T-helper 2 cell treated with Interferon-gamma antibody and Interleukin-4, amounts not matched to agents 100 ng/mL and 5 ng/mL, for 36 hours (primary cell): ENCODE data around the gene METAP2. TPM values are rescaled to one million over a fixed set of nuclear protein-coding genes. Genes with fewer than 3 reads are reported as not detected.

ENCODE experiments used
- intact Hi-C: fragments of 100-400 bp; cut with micrococcal nuclease; formaldehyde crosslinking; loops from one replicate; pipeline ENCODE4 v1.15.1; 2023
- total RNA-seq: library from RNA; stranded (reverse); gene quantifications from 2 replicates; pipeline ENCODE4 v1.2.3, GENCODE V29; 2022

Gene METAP2
- total RNA-seq, 1 donor from 2014 or later, result 84.9 TPM

DNA sequence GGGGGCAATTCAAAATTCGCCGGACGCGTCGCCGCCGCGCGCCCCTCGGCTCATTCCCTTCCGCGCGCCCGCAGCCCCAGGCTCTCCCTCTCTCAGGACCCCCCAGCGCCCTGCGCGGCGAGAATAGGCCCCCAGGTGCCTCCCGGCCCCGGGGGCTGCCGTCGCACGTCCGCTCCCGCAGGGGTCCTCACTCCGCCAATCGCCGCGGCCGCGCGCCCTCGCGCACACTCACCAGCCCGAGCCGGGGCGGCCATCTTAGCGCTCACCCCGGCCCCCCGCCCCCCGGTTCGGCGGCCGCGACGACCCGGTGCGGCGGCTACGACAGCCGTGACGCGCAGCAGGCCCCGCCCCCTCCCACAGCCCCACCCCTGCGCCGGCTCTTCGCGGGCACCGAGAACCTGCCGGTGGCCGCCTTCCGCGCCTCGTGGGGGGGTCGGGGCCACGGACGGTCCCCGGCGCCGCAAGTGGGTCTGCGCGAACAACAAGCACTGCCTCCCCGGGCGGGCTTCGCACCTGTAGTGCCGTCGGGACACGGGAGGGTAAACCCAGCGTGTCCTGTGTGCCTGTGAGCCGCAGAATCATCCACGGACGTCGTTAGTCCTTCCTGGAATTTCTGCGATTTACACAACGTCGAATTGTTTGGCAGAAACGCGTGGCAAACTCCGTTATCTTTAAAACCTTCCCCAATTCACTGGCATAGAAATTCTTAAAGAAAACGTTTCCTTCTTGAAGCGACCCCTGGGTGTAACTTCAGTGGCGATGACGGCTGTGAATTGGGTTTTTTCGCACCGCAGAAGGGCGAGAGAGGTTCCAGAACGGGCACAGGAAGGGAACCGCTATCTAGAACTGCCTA is 74.8 kb downstream of the METAP2 start:
- intact Hi-C loops, result loop anchor here (1.0 to 5.0 kb wide), 3 partner anchors 309 to 852 kb away; partner anchors contain the start of genes CDK17, FGD6, SNRPF and VEZT

DNA sequence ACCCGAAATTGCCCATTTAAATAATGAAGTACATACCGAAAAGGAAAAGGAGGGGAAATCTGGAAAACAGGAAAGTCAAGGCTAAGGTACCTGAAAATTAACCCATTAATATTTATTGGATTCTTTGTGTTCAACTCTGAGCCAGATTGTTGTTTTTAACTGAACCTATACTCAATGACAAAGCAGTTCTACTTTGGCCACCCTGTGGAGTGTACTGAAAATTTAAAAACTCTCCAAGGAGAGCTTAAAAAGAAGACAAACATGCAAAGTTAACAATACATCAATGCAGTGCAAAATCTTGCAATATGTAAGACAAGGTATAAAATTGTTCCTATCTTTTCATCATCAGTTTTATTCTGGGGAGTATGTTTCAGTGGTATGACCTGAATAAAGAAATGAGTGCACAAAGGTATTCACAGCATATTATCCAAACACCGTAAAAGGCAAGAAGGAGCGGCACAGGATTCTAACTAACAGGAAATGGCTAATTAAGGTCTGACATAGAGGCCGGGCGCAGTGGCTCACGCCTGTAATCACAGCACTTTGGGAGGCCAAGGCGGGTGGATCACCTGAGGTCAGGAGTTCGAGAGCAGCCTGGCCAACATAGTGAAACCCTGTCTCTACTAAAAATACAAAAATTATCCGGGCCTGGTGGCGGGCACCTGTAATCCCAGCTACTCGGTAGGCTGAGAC is 75.6 kb downstream of the METAP2 start:
- intact Hi-C loops, result loop anchor here (2.0 to 5.0 kb wide), 3 partner anchors 243 to 851 kb away; partner anchors contain the start of genes CDK17, NTN4 and SNRPF

DNA sequence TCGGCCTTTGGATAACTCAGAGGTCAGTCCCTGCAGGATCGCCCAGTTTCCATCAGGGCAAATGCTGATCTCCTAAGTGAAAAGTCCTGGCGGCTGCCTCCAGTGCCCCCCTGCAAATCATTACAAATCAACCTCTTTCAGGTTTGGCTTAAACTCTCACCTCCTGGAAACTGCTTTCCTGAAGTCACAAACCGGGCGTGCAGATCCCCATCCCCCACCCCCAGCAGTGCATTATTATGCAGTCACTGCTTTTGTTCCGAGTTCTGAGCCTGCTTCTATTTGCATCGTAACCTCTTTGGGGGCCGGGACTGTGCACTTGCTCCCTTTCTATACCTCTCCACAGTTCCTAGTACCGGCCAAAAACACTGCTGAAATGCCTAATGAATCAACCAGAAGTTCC is 77.4 kb downstream of the METAP2 start, which contains the start of gene USP44:
Gene USP44, minus strand, starts transcription at position 172 of the 400 bp plus-strand sequence. CDS start 17,220 bp downstream, outside the sequence.
- intact Hi-C loops, result loop anchor here (5.0 kb wide), 1 partner anchor 241 kb away; the partner anchor contains the start of gene NTN4

DNA sequence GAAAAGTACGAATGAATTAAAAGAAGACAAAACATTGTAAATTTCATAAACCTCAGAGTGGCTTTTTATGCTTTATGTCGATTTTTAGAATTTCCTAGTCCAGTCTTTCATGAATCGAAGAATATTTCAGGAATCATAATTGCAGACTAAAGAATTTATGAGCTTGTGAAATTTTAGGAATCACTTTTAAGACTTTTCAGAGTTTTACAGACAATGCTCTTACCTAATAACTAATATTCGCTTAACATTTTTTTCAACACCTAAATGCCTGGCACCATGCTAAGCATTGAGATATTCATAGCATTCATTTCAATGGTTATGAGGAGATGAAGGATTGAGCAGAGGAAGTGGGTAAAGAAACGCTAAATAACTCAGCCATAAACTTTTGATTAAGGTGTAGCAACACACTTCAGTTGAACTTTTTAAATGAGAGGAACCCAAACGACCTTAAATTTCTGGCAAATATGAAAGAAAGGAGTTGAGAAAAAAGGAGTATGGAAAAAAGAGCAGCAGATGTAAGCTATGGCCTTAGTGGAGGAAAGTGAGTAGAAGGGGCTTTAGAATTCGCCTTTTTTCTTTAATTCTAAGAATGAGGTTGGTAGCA is 78.1 kb downstream of the METAP2 start:
- intact Hi-C loops, result loop anchor here (5.0 kb wide), 1 partner anchor 240 kb away; the partner anchor contains the start of gene NTN4

DNA sequence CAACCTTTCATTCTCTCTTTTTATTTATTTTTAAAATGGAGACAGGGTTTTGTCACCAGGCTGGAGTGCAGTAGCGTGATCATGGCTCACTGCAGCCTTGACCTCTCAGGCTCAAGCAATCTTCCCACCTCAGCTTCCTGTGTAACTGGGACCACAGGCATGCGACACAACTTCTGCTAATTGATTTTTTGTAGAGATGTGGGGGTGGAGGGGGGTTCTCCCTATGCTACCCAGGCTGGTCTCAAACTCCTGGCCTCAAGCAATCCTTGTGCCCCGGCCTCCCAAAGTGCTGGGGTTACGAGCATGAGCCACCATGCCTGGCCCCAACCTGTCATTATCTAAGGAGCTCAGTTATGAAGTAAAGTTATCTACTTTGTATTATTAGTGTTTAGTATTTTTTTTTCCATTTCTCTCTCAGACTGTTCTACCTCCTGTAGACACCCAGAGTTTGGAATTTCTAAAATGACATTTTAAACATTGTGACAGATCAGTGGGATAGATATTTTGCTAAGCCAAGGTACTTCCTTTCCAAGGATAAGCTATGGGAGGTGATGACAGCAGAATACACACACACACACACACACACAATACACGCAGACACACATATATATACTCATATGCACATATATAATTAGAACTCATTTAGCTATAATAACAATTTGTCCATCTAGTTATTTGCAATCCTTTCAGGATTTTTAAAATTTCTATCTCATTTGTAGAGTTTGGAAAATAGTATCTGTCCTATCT is 79.4 kb downstream of the METAP2 start:
- intact Hi-C loops, result loop anchor here (5.0 kb wide), 1 partner anchor 239 kb away; the partner anchor contains the start of gene NTN4

DNA sequence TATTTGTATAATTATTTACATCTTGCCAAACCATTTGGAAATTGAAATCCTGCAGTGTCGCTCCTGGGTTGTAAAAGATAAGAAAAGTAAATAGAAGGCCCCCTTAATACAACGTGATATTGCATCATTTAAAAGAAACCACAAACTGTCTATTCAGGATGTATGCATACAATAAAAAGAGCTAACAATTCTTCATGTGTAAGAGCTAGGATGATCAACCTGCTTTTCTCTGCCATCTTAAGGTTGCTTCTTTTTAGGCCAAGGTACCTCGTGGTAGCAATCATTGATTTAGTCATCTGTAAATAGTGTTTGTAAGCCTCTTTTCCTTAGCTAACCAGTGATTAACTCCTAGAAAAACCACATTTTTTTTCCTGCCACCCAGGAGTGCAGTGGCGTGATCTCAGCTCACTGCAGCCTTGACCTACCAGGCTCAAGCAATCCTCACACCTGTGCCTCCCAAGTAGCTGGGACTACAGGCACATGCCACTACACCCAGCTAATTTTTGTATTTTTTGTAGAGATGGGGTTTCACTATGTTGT is 80.7 kb downstream of the METAP2 start:
- intact Hi-C loops, result loop anchor here (5.0 kb wide), 1 partner anchor 238 kb away; the partner anchor contains the start of gene NTN4

DNA sequence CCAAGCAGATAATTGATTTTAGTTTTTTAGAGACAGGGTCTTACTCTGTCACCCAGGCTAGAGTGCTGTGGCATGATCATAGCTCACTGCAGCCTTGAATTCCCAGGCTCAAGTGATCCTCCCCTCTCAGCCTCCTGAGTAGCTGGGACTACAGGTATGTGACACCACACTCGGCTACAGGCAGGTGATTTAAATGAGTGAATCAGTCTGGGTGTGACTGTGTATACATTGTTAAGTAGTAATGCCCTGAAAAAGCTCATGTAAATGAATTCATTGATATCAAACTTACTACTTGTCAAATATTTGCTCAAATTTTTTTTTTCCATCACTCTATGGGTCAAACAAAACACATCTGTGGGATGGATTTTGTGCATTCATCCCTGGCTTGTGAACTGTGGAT is 83.7 kb downstream of the METAP2 start:
- intact Hi-C loops, result no loop called here

Other genes starting within 250 kb of the METAP2 start
- gene USP44, start 77.3 kb downstream of the METAP2 start, total RNA-seq, result 2.9 and 4.9 TPM in 2 replicates